A673 (cell line): ENCODE measurements around the gene AP1S2. TPM values are rescaled to one million over a fixed set of nuclear protein-coding genes. Genes with fewer than 3 reads are reported as not detected.

Source experiments
- BruUV-seq: library from RNA; stranded (reverse); fragments of 400-500 nt; replicated peaks from 2 replicates; lab custom pipeline; 2021; lab: Mats Ljungman, UMichigan
- CTCF ChIA-PET: fragments of 300-600 bp; sonication (Branson Sonifier 250); formaldehyde crosslinking; loops from one replicate; lab custom pipeline; 2022; ENCODE audit warnings: antibody characterized with exemption; lab: Charles Lee
- POLR2A ChIA-PET: fragments of 300-600 bp; sonication (Branson Sonifier 250); formaldehyde crosslinking; loops from one replicate; lab custom pipeline; 2022; ENCODE audit warnings: antibody characterized with exemption; ENCODE audit not compliant: low non-redundant PET; lab: Charles Lee
- DNase-seq: peaks from one replicate; pipeline ENCODE4 v3.0.0-alpha.2; 2015; ENCODE audit warnings: low spot score
- H3K27ac ChIP-seq: fragments of 200-600 bp; sonication (generic); 2 replicates; pipeline ENCODE4 v1.5.1; 2016; ENCODE audit warnings: mixed run types, low read depth, mild to moderate bottlenecking, mixed read lengths, antibody characterized with exemption, low read length; ENCODE audit not compliant: poor library complexity, severe bottlenecking
- H3K27me3 ChIP-seq: fragments of 200-600 bp; sonication (generic); replicated peaks from 2 replicates; pipeline ENCODE4 v1.6.1; 2017; ENCODE audit warnings: mixed run types, low read depth, mild to moderate bottlenecking, mixed read lengths, antibody characterized with exemption, low read length; ENCODE audit not compliant: insufficient read depth, poor library complexity
- H3K36me3 ChIP-seq: fragments of 200-600 bp; sonication (generic); 2 replicates; pipeline ENCODE4 v1.6.1; 2016; ENCODE audit warnings: mixed run types, mild to moderate bottlenecking, mixed read lengths, antibody characterized with exemption, low read length; ENCODE audit not compliant: insufficient read depth, poor library complexity, severe bottlenecking
- H3K4me1 ChIP-seq: fragments of 200-600 bp; sonication (generic); 2 replicates; pipeline ENCODE4 v1.6.1; 2017; ENCODE audit warnings: mixed run types, mild to moderate bottlenecking, mixed read lengths, antibody characterized with exemption, low read length; ENCODE audit not compliant: insufficient read depth, poor library complexity, severe bottlenecking
- H3K4me3 ChIP-seq: fragments of 200-600 bp; sonication (generic); 2 replicates; pipeline ENCODE4 v1.5.1; 2016; ENCODE audit warnings: low read depth, mixed run types, mild to moderate bottlenecking, mixed read lengths, low read length; ENCODE audit not compliant: poor library complexity, severe bottlenecking
- H3K9me3 ChIP-seq: fragments of 200-600 bp; sonication (generic); 2 replicates; pipeline ENCODE4 v1.6.1; 2016; ENCODE audit warnings: mixed run types, low read depth, mild to moderate bottlenecking, mixed read lengths, antibody characterized with exemption, low read length; ENCODE audit not compliant: poor library complexity, severe bottlenecking
- CTCF ChIP-seq: fragments of 300-800, 200-600 bp; sonication (generic); conservative IDR thresholded peaks from 2 replicates; pipeline ENCODE4 v1.5.1; 2017; ENCODE audit warnings: low read depth, mild to moderate bottlenecking, antibody characterized with exemption, low read length, moderate library complexity, mixed read lengths
- EZH2 ChIP-seq: fragments of 200-600 bp; sonication (generic); IDR thresholded peaks from 2 replicates; pipeline ENCODE4 v1.6.1; 2017; ENCODE audit warnings: borderline replicate concordance, low read depth, mild to moderate bottlenecking, mixed read lengths, antibody characterized with exemption, low read length; ENCODE audit not compliant: poor library complexity, severe bottlenecking
- intact Hi-C: fragments of 100-400 bp; cut with micrococcal nuclease; formaldehyde crosslinking; loops from one replicate; pipeline ENCODE4 v1.10.0; 2022; ENCODE audit not compliant: unreplicated experiment
- total RNA-seq: library from RNA; stranded (reverse); gene quantifications from 2 replicates; pipeline ENCODE4 v1.2.3, GENCODE V29; 2021

AP1S2 gene
- total RNA-seq, 1 experiment from 2014 or later = 59.3 TPM

- intact Hi-C loops = loop anchor here (2.0 kb wide), 1 partner anchor 56 kb away; no protein-coding TSS in a partner anchor
- BruUV-seq = no TSS peak
- DNase-seq = peak; percentile 26
- Histone ChIP-seq H3K4me3 (no peak overlapping the region), H3K27me3 (no peaks in the 10 kb centered on the region), H3K27ac (no peak overlapping the region), H3K9me3 (no peaks in the 10 kb centered on the region), H3K4me1 (peaks cover 7% of the 10 kb centered on the region), H3K36me3 (peaks cover 26% of the 10 kb centered on the region)
- TF ChIP-seq CTCF (no peak; the same call in 1 of the 2 replicates), EZH2 (no peak)
- POLR2A ChIA-PET = no interaction called here
- CTCF ChIA-PET = interaction anchor here (0.5 to 1.3 kb wide), 2 partner anchors 106 to 306 kb away, joined by 3 to 5 read pairs; no protein-coding TSS in a partner anchor
Measured at GRCh38 chrX:15816438-15816809, 38.2 kb downstream of the AP1S2 start.

- TF ChIP-seq EZH2 = no peak
- TF ChIP-seq CTCF = peak; percentile 64
- Histone ChIP-seq H3K27ac (no peak overlapping the region), H3K27me3 (no peaks in the 10 kb centered on the region), H3K4me1 (peaks cover 7% of the 10 kb centered on the region), H3K36me3 (peaks cover 20% of the 10 kb centered on the region), H3K9me3 (no peaks in the 10 kb centered on the region), H3K4me3 (no peak overlapping the region)
- peak; percentile 74 for DNase-seq
- ChIA-PET CTCF (interaction anchor here (0.5 to 1.3 kb wide), 2 partner anchors 106 to 306 kb away, joined by 3 to 5 read pairs; no protein-coding TSS in a partner anchor), POLR2A (no interaction called here)
- no TSS peak for BruUV-seq
- intact Hi-C loops = loop anchor here (2.0 kb wide), 1 partner anchor 55 kb away; no protein-coding TSS in a partner anchor
Measured at GRCh38 chrX:15815779-15816437, 38.7 kb downstream of the AP1S2 start.

- Histone ChIP-seq H3K36me3 (peaks cover 27% of the 10 kb centered on the region), H3K9me3 (no peaks in the 10 kb centered on the region), H3K27ac (no peak overlapping the region), H3K27me3 (no peaks in the 10 kb centered on the region), H3K4me3 (no peak overlapping the region), H3K4me1 (peaks cover 7% of the 10 kb centered on the region)
- TF ChIP-seq CTCF (no peak), EZH2 (no peak)
- ChIA-PET POLR2A (no interaction called here), CTCF (no interaction called here)
- BruUV-seq = no TSS peak
- DNase-seq = no peak
- intact Hi-C loops = no loop called here
Measured at GRCh38 chrX:15814771-15815365, 39.7 kb downstream of the AP1S2 start.
